Esophagus squamous epithelium (tissue), 5 donors: Measurements from ENCODE around the gene IFNA16. TPM values are rescaled to one million over a fixed set of nuclear protein-coding genes. Genes with fewer than 3 reads are reported as not detected.
"Not testable (repeated sequence)": the region's sequence is repeated elsewhere in the genome, so short reads cannot be mapped to it uniquely, and the experiment has no call there.

Experiments used
- DNase-seq: peaks from one replicate; lab custom pipeline; 2025; lab: John Stamatoyannopoulos, UW
- H3K27ac ChIP-seq, 4 donors: fragments of 200-600 bp; sonication (generic); one replicate each; pipeline ENCODE4 v1.5.1; 2016 to 2019; ENCODE audit warnings: mild to moderate bottlenecking in 1 of 4
- H3K27me3 ChIP-seq, 4 donors: fragments of 200-600 bp; sonication (generic); 1 replicate in 3 of 4; 2 replicates in 1 of 4; pipeline versions ENCODE4 v1.5.1 to v1.6.0; 2017 to 2021; ENCODE audit warnings: antibody characterized with exemption in 1 of 4
- H3K36me3 ChIP-seq, 3 donors: fragments of 200-600 bp; sonication (generic); one replicate each; pipeline ENCODE4 v1.5.1; 2016 to 2019
- H3K4me1 ChIP-seq, 3 donors: fragments of 200-600 bp; sonication (generic); one replicate each; pipeline ENCODE4 v1.5.1; 2017 to 2019
- H3K4me3 ChIP-seq, 4 donors: fragments of 200-600 bp; sonication (generic); 1 replicate in 3 of 4; 2 replicates in 1 of 4; pipeline ENCODE4 v1.5.1; 2016 to 2019; ENCODE audit warnings: mild to moderate bottlenecking in 2 of 4, moderate library complexity in 1 of 4
- H3K9me3 ChIP-seq, 3 donors: fragments of 200-600 bp; sonication (generic); one replicate each; pipeline ENCODE4 v1.5.1; 2016 to 2019
- CTCF ChIP-seq, 6 experiments: fragments of 450-650 bp in 4 of 6; fragments of 200-600 bp in 2 of 6; sonication (generic) in 2 of 6; IDR thresholded peaks; one replicate each; pipeline ENCODE4 v1.5.1; 2016 to 2019; ENCODE audit warnings: antibody characterized with exemption in 6 of 6, mild to moderate bottlenecking in 4 of 6, moderate library complexity in 4 of 6
- POLR2A ChIP-seq, 4 donors: fragments of 450-650 bp; IDR thresholded peaks; one replicate each; pipeline ENCODE4 v1.6.1; 2017; ENCODE audit warnings: antibody characterized with exemption in 4 of 4, mild to moderate bottlenecking in 4 of 4, moderate library complexity in 3 of 4
- whole genome bisulfite sequencing, 2 donors: methylation state at CpG; one replicate each; pipeline ENCODE4 v1.1.5; 2018; 5-methylcytosine and 5-hydroxymethylcytosine counted together
- intact Hi-C: fragments of 100-400 bp; cut with DNase I; formaldehyde crosslinking; loops from one replicate; pipeline ENCODE4 v1.15.0; 2022
- total RNA-seq, 4 donors: library from RNA; depleted of rRNA; stranded (reverse); fragments of >200 nt; gene quantifications; one replicate each; pipeline ENCODE4 v1.1.0, GENCODE V29; 2016
- donor health status: DM: yes; HTN: yes; CAD: no.

The IFNA16 gene
- total RNA-seq, 4 donors from 2014 or later: not detected

- H3K36me3 ChIP-seq: no peaks in the 10 kb centered on the region
- DNase-seq: no peak
- H3K4me3 ChIP-seq: no peak overlapping the region
- H3K27me3 ChIP-seq: no peaks in the 10 kb centered on the region
- H3K27ac ChIP-seq: no peak overlapping the region
- no peaks in the 10 kb centered on the region for H3K9me3 ChIP-seq
- intact Hi-C loops: no loop called here
- TF ChIP-seq CTCF (IDR thresholded peaks at IDR 0.05) (no peak), POLR2A (IDR thresholded peaks at IDR 0.05) (no peak)
- no peaks in the 10 kb centered on the region for H3K4me1 ChIP-seq
- 100% methylated on average over 1 of the region's 4 CpGs for WGBS, 2 donors
Measured at GRCh38 chr9:21234153-21234687, 17.1 kb upstream of the IFNA16 start.

DNA sequence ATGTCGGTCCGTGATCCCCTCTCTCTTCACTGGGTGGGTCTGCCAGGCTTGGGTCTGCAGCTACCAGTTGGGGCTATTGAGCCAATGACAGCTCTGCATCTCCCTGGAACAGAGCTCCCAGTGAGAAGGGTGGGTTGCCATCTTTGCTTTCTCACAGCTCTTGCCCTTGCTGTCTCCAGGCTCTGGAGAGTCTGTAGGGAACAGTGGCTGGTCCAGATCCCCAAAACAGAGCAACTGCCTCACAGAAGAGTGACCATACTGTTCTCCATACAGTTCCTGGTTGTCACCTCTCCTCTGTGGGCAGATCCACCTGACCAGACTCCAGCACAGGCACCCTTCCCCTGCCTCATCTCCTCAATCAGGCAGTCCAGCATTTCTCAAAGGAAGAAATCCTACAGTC is 16.1 kb upstream of the IFNA16 start:
- TF ChIP-seq CTCF (IDR thresholded peaks at IDR 0.05): no peak
- TF ChIP-seq POLR2A (IDR thresholded peaks at IDR 0.05): no peak
- intact Hi-C loops: no loop called here
- WGBS, 2 donors: no CpG with 5 or more reads among the region's 2 CpGs

GRCh38 chr9:21228122-21228521 is 11.0 kb upstream of the IFNA16 start, which contains the start of gene IFNA17:
IFNA17 (minus strand) TSS chr9:21228222; CDS start chr9:21228173, 49 bp downstream.
- no peaks in the 10 kb centered on the region for H3K9me3 ChIP-seq
- no peak within 1 kb of the TSS for H3K27ac ChIP-seq
- 65 to 89% methylated on average over 2 of the region's 2 CpGs for WGBS, 2 donors
- DNase-seq: no peak
- H3K36me3 ChIP-seq: no peaks in the 10 kb centered on the region
- no peaks in the 10 kb centered on the region for H3K27me3 ChIP-seq
- H3K4me1 ChIP-seq: no peaks in the 10 kb centered on the region
- no peak within 1 kb of the TSS for H3K4me3 ChIP-seq
- intact Hi-C loops: no loop called here
- TF ChIP-seq POLR2A (IDR thresholded peaks at IDR 0.05) (no peak), CTCF (IDR thresholded peaks at IDR 0.05) (no peak)

More for the DNA sequence above, 16.1 kb upstream of the IFNA16 start:
- Histone ChIP-seq H3K27me3 (no peaks in the 10 kb centered on the region), H3K4me1 (no peaks in the 10 kb centered on the region), H3K36me3 (no peaks in the 10 kb centered on the region), H3K4me3 (no peak overlapping the region), H3K9me3 (no peaks in the 10 kb centered on the region), H3K27ac (no peak overlapping the region)
- DNase-seq: no peak

GRCh38 chr9:21213411-21214326 is 3.4 kb downstream of the IFNA16 start:
- H3K27ac ChIP-seq, H3K36me3 ChIP-seq, DNase-seq, intact Hi-C loops, H3K9me3 ChIP-seq, H3K4me1 ChIP-seq, H3K4me3 ChIP-seq: not testable (repeated sequence)
- 37 to 43% methylated on average over 5 of the region's 5 CpGs for WGBS, 2 donors
- peaks cover 0 to 14% (median 0%) of the 10 kb centered on the region in 4 donors for H3K27me3 ChIP-seq

- H3K4me3 ChIP-seq, H3K4me1 ChIP-seq, H3K27me3 ChIP-seq, H3K9me3 ChIP-seq, DNase-seq, intact Hi-C loops, H3K27ac ChIP-seq, H3K36me3 ChIP-seq: not testable (repeated sequence)
- 60 to 100% methylated on average over 1 of the region's 2 CpGs for WGBS, 2 donors
Measured at GRCh38 chr9:21212160-21212559, 5.0 kb downstream of the IFNA16 start.

DNA sequence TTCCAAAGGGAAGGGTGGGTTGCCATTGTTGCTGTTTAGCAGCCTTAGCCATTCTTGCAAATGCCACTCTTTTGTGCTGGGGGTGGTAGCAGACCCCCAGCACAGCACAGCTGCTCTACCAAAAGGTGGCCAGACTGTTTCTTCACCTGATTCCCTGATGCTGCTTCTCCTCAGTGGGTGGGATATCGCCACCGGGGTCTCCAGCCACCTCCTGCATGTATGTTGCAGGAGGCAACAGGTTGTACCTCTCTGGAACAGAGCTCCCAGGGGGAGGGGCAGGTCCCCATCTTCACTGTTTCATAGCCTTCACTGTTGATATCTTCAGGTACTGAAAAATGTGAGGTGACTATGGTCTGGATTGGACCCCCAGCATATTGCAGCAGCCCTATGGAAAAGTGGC is 6.3 kb downstream of the IFNA16 start:
- DNase-seq, H3K27ac ChIP-seq, H3K27me3 ChIP-seq, H3K36me3 ChIP-seq, H3K4me3 ChIP-seq, intact Hi-C loops, H3K4me1 ChIP-seq, H3K9me3 ChIP-seq: not testable (repeated sequence)
- 76 to 80% methylated on average over 1 to 2 of the region's 2 CpGs for WGBS, 2 donors
